ENCODE data around the gene FKTN.

FKTN gene

GRCh38 chr9:105667867-105668266 is 109.9 kb downstream of the FKTN start:
- no peak for DNase-seq
- in situ Hi-C loops (cut with HindIII; ENCODE audit: low pct_ligation_motif_present, low pct_unique_long_range_greater_than_20kb, low sequenced_read_pairs): no loop called here

- no peak for DNase-seq
- in situ Hi-C loops (cut with HindIII; ENCODE audit: low pct_ligation_motif_present, low pct_unique_long_range_greater_than_20kb, low sequenced_read_pairs): no loop called here
These were observed 112.4 kb downstream of the FKTN start for GRCh38 chr9:105670315-105670714.

- in situ Hi-C loops (cut with HindIII; ENCODE audit: low pct_ligation_motif_present, low pct_unique_long_range_greater_than_20kb, low sequenced_read_pairs): no loop called here
These were observed 112.8 kb downstream of the FKTN start for GRCh38 chr9:105670775-105671174.

GRCh38 chr9:105672711-105673234 is 114.8 kb downstream of the FKTN start:
- DNase-seq: no peak
- in situ Hi-C loops (cut with HindIII; ENCODE audit: low pct_ligation_motif_present, low pct_unique_long_range_greater_than_20kb, low sequenced_read_pairs): no loop called here

More at GRCh38 chr9:105670775-105671174, 112.8 kb downstream of the FKTN start:
- DNase-seq: no peak

- in situ Hi-C loops (cut with HindIII; ENCODE audit: low pct_ligation_motif_present, low pct_unique_long_range_greater_than_20kb, low sequenced_read_pairs): no loop called here
These were observed 116.0 kb downstream of the FKTN start for GRCh38 chr9:105673850-105674387.

GRCh38 chr9:105676351-105676923 is 118.5 kb downstream of the FKTN start:
- no peak for DNase-seq
- in situ Hi-C loops (cut with HindIII; ENCODE audit: low pct_ligation_motif_present, low pct_unique_long_range_greater_than_20kb, low sequenced_read_pairs): no loop called here

More at GRCh38 chr9:105673850-105674387, 116.0 kb downstream of the FKTN start:
- no peak for DNase-seq

- in situ Hi-C loops (cut with HindIII; ENCODE audit: low pct_ligation_motif_present, low pct_unique_long_range_greater_than_20kb, low sequenced_read_pairs): no loop called here
- DNase-seq: no peak
These were observed 120.2 kb downstream of the FKTN start for GRCh38 chr9:105678163-105678562.

GRCh38 chr9:105678781-105679180 is 120.8 kb downstream of the FKTN start:
- in situ Hi-C loops (cut with HindIII; ENCODE audit: low pct_ligation_motif_present, low pct_unique_long_range_greater_than_20kb, low sequenced_read_pairs): no loop called here

GRCh38 chr9:105679257-105680022 is 121.5 kb downstream of the FKTN start:
- in situ Hi-C loops (cut with HindIII; ENCODE audit: low pct_ligation_motif_present, low pct_unique_long_range_greater_than_20kb, low sequenced_read_pairs): no loop called here
- no peak for DNase-seq

More at GRCh38 chr9:105678781-105679180, 120.8 kb downstream of the FKTN start:
- no peak for DNase-seq

GRCh38 chr9:105681313-105681712 is 123.4 kb downstream of the FKTN start:
- in situ Hi-C loops (cut with HindIII; ENCODE audit: low pct_ligation_motif_present, low pct_unique_long_range_greater_than_20kb, low sequenced_read_pairs): no loop called here
- no peak for DNase-seq

- in situ Hi-C loops (cut with HindIII; ENCODE audit: low pct_ligation_motif_present, low pct_unique_long_range_greater_than_20kb, low sequenced_read_pairs): no loop called here
- DNase-seq: no peak
These were observed 123.8 kb downstream of the FKTN start for GRCh38 chr9:105681724-105682123.

- in situ Hi-C loops (cut with HindIII; ENCODE audit: low pct_ligation_motif_present, low pct_unique_long_range_greater_than_20kb, low sequenced_read_pairs): no loop called here
- DNase-seq: no peak
These were observed 125.9 kb downstream of the FKTN start for GRCh38 chr9:105683688-105684275.

GRCh38 chr9:105686936-105687335 is 129.0 kb downstream of the FKTN start:
- DNase-seq: no peak
- in situ Hi-C loops (cut with HindIII; ENCODE audit: low pct_ligation_motif_present, low pct_unique_long_range_greater_than_20kb, low sequenced_read_pairs): no loop called here

Data from ACHN (cell line).